Mucosa of gallbladder (tissue), 1 donor: Measurements from ENCODE around the gene ABCG5. TPM values are rescaled to one million over a fixed set of nuclear protein-coding genes. Genes with fewer than 3 reads are reported as not detected.
A peak's percentile ranks its signal among the peaks of the same experiment; 100 is the strongest.

Source experiments
- DNase-seq: peaks from one replicate; pipeline ENCODE4 v3.0.0-alpha.2; 2020; ENCODE audit warnings: low spot score
- total RNA-seq: library from RNA; stranded (reverse); gene quantifications from one replicate; pipeline ENCODE4 v1.2.1, GENCODE V29; 2021
- donor health status: DM: no; HTN: no; CAD: no.

ABCG5 gene
- total RNA-seq, 1 donor from 2014 or later = 3.1 TPM

GRCh38 chr2:43810888-43811287 lies 27.8 kb downstream of the ABCG5 start:
- DNase-seq = no peak

GRCh38 chr2:43810452-43810851 lies 28.2 kb downstream of the ABCG5 start:
- no peak for DNase-seq

GRCh38 chr2:43806719-43807031 lies 32.0 kb downstream of the ABCG5 start:
- no peak for DNase-seq

GRCh38 chr2:43803113-43803512 lies 35.5 kb downstream of the ABCG5 start:
- no peak for DNase-seq

- no peak for DNase-seq
Measured at GRCh38 chr2:43802135-43802534, 36.5 kb downstream of the ABCG5 start.

GRCh38 chr2:43800894-43801293 lies 37.7 kb downstream of the ABCG5 start:
- no peak for DNase-seq

GRCh38 chr2:43798300-43798699 lies 40.3 kb downstream of the ABCG5 start:
- DNase-seq = no peak

GRCh38 chr2:43796206-43796605 lies 42.4 kb downstream of the ABCG5 start:
- no peak for DNase-seq

- no peak for DNase-seq
Measured at GRCh38 chr2:43794956-43795355, 43.7 kb downstream of the ABCG5 start.

GRCh38 chr2:43792653-43793052 lies 46.0 kb downstream of the ABCG5 start:
- DNase-seq = no peak

GRCh38 chr2:43791035-43791765 lies 47.4 kb downstream of the ABCG5 start:
- DNase-seq = no peak

- DNase-seq = no peak
Measured at GRCh38 chr2:43790147-43790546, 48.5 kb downstream of the ABCG5 start.

GRCh38 chr2:43788646-43789045 lies 50.0 kb downstream of the ABCG5 start:
- no peak for DNase-seq

- DNase-seq = no peak
Measured at GRCh38 chr2:43787895-43788294, 50.7 kb downstream of the ABCG5 start.

GRCh38 chr2:43778233-43778632 lies 60.4 kb downstream of the ABCG5 start:
- no peak for DNase-seq

- DNase-seq = no peak
Measured at GRCh38 chr2:43777306-43777926, 61.2 kb downstream of the ABCG5 start.

- no peak for DNase-seq
Measured at GRCh38 chr2:43776324-43776723, 62.3 kb downstream of the ABCG5 start.

- DNase-seq = no peak
Measured at GRCh38 chr2:43774617-43775016, 64.0 kb downstream of the ABCG5 start.

GRCh38 chr2:43773876-43774613 lies 64.6 kb downstream of the ABCG5 start, which contains the start of gene DYNC2LI1:
DYNC2LI1 (plus strand) TSS chr2:43774039; CDS start chr2:43774139, 100 bp downstream.
- peak; percentile 93 for DNase-seq

GRCh38 chr2:43766006-43766405 lies 72.6 kb downstream of the ABCG5 start:
- DNase-seq = no peak

- DNase-seq = no peak
Measured at GRCh38 chr2:43764086-43764705, 74.4 kb downstream of the ABCG5 start.

GRCh38 chr2:43763091-43763490 lies 75.5 kb downstream of the ABCG5 start:
- DNase-seq = no peak
